Measurements from ENCODE around the gene SFTPA1. TPM values are rescaled to one million over a fixed set of nuclear protein-coding genes. Genes with fewer than 3 reads are reported as not detected.
"Not testable (repeated sequence)": the region's sequence is repeated elsewhere in the genome, so short reads cannot be mapped to it uniquely, and the experiment has no call there.

The SFTPA1 gene
- total RNA-seq: not detected in 2 replicates

GRCh38 chr10:79610601-79611191, at the start of gene SFTPA1:
TSS of gene SFTPA1 (plus strand) at chr10:79610939. CDS start at chr10:79611826, 887 bp downstream.
- no peak for DNase-seq (ENCODE audit: low read depth)

- DNase-seq (ENCODE audit: low read depth): no peak
Measured at GRCh38 chr10:79561257-79561656, 49.5 kb upstream of the SFTPA1 start.

- peak; percentile 33 for DNase-seq (ENCODE audit: low read depth)
Measured at GRCh38 chr10:79562135-79562756, 48.5 kb upstream of the SFTPA1 start.

- DNase-seq (ENCODE audit: low read depth): no peak
Measured at GRCh38 chr10:79563426-79563825, 47.3 kb upstream of the SFTPA1 start.

GRCh38 chr10:79570624-79571023, 40.1 kb upstream of the SFTPA1 start:
- not testable (repeated sequence) for DNase-seq (ENCODE audit: low read depth)

GRCh38 chr10:79579361-79579760, 31.4 kb upstream of the SFTPA1 start:
- no peak for DNase-seq (ENCODE audit: low read depth)

GRCh38 chr10:79581044-79581443, 29.7 kb upstream of the SFTPA1 start:
- no peak for DNase-seq (ENCODE audit: low read depth)

GRCh38 chr10:79582096-79582495, 28.6 kb upstream of the SFTPA1 start:
- no peak for DNase-seq (ENCODE audit: low read depth)

- DNase-seq (ENCODE audit: low read depth): not testable (repeated sequence)
Measured at GRCh38 chr10:79582954-79583353, 27.8 kb upstream of the SFTPA1 start.

- DNase-seq (ENCODE audit: low read depth): no peak
Measured at GRCh38 chr10:79583488-79584024, 27.2 kb upstream of the SFTPA1 start.

GRCh38 chr10:79585870-79586527, 24.7 kb upstream of the SFTPA1 start:
- DNase-seq (ENCODE audit: low read depth): no peak

- DNase-seq (ENCODE audit: low read depth): no peak
Measured at GRCh38 chr10:79586933-79587332, 23.8 kb upstream of the SFTPA1 start.

- DNase-seq (ENCODE audit: low read depth): no peak
Measured at GRCh38 chr10:79588800-79589199, 21.9 kb upstream of the SFTPA1 start.

- DNase-seq (ENCODE audit: low read depth): no peak
Measured at GRCh38 chr10:79593377-79593776, 17.4 kb upstream of the SFTPA1 start.

- not testable (repeated sequence) for DNase-seq (ENCODE audit: low read depth)
Measured at GRCh38 chr10:79594565-79594964, 16.2 kb upstream of the SFTPA1 start.

- no peak for DNase-seq (ENCODE audit: low read depth)
Measured at GRCh38 chr10:79595510-79595909, 15.2 kb upstream of the SFTPA1 start.

GRCh38 chr10:79599644-79600043, 11.1 kb upstream of the SFTPA1 start:
- DNase-seq (ENCODE audit: low read depth): not testable (repeated sequence)

- DNase-seq (ENCODE audit: low read depth): no peak
Measured at GRCh38 chr10:79601939-79602338, 8.8 kb upstream of the SFTPA1 start.

GRCh38 chr10:79602953-79603352, 7.8 kb upstream of the SFTPA1 start:
- DNase-seq (ENCODE audit: low read depth): no peak

- DNase-seq (ENCODE audit: low read depth): no peak
Measured at GRCh38 chr10:79604294-79604693, 6.4 kb upstream of the SFTPA1 start.

GRCh38 chr10:79605308-79605707, 5.4 kb upstream of the SFTPA1 start:
- DNase-seq (ENCODE audit: low read depth): no peak

- DNase-seq (ENCODE audit: low read depth): no peak
Measured at GRCh38 chr10:79608505-79609375, 2.0 kb upstream of the SFTPA1 start.
